DMS 273 (cell line): Measurements from ENCODE around the gene HAVCR2.

Experiments used
- DNase-seq: peaks from one replicate; lab custom pipeline; 2025; ENCODE audit not compliant: unreplicated experiment; lab: John Stamatoyannopoulos, UW

Gene HAVCR2

DNA sequence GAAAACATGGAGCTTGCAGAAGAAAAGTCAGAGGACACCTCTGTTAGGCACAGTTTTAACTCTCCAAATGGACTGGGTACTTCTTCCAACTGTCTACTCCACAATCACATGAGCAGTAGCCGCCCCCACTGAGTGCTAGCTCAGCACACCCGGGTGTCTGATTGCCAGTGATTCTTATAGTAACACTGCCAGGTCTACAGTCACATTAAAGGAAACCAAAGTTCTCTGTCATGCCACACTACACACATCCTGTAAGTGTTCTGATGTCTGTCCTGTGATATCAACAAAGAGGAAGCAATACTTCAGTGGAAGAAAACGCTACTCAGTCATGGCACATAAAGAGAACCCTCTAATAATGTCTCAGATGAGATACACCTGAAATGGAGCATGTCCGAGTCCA is at the start of gene HAVCR2:
Gene HAVCR2 (minus strand): TSS at position 69 of the 400 bp plus-strand sequence. CDS start 61 bp downstream, at position 8.
- no peak for DNase-seq

DNA sequence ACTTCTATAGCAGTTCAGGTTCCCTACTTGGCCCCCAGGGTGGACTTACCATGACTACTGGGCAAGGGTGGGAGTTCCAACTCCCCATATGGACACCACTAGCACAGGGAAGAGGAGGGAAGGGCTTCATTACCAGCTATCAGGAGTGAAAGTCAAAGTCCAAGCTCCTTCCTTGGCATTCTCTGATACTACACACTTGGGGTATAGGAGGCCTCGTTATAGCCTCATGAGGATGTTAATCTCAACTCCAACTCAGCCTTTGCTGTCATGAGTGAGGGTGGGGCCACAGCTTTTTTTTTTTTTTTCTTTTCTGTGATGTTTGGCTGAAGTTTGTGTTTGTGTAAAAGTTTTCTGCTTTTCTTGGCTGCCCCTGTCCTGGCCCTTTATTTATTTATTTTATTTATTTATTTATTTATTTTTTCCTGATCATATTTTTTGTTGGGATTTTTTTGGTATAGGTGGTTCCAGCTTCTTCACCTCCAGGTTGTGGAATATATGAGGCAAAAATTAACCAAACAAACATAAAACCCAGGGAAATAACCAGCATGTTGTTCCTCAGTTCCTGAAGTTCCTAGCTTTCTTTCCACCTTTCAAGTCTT is 48.5 kb upstream of the HAVCR2 start:
- no peak for DNase-seq

DNA sequence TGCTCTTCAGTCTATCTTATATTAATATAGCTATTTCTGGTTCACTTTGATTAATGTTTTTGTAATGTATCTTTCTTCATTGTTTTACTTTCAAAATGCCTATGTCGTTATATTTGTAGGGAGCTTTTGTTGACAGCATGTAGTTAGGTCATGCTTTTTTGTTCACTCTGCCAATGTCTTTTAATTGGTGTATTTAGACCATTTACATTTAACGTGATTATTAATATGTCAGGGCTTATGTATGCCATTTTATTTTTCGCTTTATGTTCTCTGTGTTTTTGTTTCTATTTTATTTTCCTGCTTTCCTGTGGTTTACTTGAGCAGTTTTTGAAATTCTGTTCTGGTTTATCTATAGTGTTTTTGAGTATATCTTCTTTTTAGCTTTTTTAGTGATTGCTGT is 46.5 kb upstream of the HAVCR2 start:
- DNase-seq, result no peak

DNA sequence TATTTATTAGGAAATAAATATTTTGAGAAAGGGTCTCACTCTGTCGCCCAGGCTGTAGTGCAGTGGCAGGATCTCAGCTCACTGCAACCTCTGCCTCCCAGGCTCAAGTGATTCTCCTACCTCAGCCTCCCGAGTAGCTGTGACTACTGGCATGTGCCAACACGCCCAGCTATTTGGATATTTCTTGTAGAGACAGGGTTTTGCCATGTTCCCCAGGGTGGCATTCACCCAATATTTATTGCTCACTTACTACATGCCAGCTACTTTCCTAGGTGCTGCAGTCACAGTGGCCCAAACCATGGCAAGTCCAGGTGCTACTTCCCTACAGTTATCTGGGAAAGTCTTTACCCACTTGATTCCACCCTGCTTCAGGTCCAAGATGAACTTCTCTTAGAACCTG is 42.2 kb upstream of the HAVCR2 start:
- DNase-seq, result no peak

DNA sequence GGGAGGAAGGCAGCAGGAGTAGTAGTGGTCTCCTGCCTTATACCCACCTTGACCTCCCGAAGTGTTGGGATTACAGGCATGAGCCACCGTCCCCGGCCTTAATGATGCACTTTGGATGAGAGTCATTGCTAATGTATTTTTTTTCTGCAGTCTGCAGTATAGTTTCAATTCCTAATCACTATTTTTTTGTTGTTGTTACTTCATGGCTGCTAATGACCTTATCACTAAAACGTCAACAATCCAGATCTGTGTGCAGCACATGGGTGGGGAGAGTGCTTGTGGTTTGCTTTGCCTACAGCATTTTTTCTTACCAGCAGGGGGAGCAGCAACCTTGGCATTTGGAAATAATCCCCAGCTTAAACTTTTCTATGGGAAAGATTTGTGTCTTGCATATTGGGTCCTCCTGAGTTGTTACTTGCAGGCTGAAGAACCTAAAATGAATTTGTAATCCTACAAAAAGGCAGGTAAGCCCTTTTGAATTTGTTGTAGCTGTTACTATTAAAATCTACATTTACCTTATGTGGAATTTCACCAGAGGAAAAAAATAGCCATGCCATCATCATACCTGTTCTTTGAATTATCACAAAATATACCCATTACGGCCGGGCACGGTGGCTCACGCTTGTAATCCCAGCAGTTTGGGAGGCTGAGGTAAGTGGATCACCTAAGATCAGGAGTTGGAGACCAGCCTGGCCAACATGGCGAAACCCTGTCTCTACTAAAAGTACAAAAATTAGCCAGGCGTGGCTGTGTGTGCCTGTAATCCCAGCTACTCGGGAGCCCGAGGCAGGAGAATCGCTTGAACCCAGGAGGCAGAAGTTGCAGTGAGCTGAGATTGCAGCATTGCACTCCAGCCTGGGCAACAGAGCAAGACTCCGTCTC is 40.1 kb upstream of the HAVCR2 start:
- DNase-seq, result peak; percentile 85

DNA sequence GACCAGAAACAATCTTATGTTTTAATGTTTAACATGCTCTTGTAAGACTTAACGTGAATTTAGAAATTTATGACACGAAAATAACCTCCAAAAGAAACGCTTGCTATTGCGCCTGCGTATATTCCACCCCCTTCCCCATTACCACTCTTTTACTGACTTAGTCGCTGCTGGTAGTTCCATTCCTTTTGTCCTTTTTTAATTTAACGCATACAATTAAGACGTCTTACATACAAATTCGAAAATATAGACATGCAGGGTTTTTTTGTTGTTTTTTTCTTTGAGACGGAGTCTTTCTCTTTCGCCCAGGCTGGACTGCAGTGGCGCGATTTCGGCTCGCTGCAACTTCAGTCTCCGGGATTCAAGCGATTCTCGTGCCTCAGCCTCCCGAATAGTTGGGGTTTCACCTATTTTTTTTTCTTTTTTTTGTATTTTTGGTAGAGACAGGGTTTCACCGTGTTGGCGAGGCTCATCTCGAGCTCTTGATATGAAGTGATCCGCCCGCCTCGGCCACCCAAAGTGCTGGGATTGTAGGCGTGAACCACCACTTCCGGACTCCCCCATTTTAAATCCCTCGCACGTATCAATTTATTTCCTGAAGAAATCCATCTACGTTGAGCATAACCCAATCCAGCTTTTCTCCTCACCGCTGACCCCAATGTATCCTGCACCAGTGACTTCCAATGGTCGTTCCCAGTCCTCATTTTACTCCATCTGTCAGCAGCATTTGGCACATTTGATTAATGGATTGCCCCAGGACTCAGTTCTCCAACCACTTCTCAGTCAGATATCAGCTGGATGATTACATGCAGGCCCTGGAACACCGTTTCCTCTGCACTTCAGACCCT is 34.5 kb upstream of the HAVCR2 start:
- peak; percentile 84 for DNase-seq

DNA sequence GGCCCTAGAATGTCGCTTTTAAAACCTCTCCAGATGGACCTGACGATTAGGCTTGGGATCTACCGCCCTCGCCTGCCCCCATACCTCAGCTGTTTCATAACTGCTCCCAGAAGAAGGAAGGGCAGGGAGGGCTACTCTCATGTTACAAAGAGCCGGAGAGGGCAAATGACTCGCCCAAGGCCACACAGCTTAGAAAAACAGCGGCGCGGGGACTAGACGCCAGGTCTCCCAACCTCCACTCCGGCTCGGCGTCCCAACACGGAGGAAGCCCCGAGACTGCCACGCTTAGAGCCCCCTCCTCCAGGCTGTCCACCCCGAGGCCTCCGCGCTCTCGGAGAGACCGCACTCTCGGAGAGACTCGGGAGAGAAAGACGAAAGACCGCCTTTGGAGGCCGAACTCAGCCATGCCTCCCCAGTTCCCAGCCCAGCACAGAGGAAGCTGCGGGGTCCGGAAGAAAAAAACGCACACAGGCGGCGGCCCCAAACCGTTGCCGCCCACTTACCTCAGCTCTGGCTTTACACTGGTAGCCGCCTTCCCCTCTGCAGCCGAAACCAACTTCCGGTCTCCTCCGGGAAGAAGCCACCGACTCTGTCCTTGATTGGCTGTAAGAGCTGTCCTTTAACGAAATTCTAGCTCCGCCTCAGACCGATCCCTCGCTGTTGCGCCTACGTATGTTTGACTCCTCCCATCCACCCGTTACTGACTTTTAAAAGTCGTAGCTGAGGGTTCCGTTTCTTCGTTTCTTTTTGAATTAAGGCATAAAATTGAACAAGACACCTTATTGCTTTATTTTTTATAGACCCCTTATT is 33.7 kb upstream of the HAVCR2 start, which contains the start of gene MED7:
Gene MED7 (minus strand): TSS at position 549 of the 810 bp plus-strand sequence. CDS start 3,434 bp downstream, outside the sequence.
- DNase-seq, result peak; percentile 99

DNA sequence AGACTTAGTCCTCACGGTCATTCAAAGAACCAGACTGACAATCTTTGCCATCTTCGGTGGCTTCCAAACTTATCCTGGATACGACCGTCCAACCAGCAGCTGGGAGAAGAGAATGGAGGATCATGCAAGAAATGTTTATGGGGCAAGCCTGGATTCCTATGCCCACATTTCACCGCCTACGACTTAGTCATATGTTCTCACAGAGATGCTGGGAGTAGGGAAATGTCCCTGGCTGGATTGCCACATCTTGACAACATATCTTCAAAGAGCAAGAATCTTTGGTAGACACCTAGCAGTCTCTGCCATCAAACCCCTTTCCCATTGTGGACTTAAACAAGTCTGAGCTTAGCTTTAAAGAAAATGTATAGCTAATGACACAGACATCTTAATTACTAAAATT is 28.8 kb upstream of the HAVCR2 start:
- DNase-seq, result no peak

DNA sequence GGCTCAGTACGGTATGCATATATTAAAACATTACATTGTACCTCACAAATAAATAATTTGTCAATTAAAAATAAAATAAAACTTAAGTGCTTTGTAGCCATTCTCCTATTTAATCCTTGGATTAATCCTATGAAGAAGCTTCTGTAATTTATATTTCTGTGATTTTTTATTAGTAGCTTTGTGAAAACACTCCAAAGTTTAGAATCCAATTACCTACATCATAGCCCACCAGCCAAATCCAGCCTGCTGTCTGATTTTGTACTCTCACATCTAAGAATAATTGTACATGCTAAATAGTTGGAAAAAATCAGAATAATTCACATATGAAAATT is 23.4 kb upstream of the HAVCR2 start:
- DNase-seq, result no peak

DNA sequence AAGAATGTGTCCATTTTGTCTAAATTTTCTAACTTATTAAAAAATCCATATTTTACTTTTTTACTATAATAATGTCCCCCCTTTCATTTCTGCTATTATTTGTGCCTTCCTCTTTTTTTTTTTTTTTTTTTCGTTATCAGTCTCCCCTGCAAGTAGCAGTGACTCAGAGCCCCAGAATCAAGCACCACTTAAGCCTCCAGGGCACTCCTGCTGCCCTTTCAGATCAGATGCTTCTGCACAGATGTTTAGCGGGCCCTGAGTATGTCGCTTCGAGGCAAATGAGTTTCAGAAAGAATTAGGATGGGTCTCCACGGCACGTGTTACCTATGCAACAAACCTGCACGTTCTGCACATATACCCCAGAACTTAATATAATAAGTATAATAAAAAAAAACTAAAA is 22.1 kb upstream of the HAVCR2 start:
- DNase-seq, result peak; percentile 5

DNA sequence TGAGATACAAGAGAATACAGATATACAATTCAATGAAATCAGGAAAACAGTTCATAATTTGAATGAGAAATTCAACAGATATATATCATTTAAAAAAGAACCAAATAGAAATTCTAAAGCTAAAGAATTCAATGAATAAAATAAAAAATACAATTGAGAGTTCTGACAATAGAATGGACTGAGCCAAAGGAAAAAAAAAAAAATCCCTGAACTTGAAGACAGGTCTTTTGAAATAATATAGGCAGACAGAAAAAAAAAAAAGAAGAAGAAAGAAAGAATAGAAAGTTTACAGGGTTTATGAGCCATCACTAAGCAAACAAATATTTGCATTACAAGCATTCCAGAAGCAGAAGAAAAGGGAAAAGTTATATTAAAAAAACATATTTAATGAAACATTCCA is 12.9 kb upstream of the HAVCR2 start:
- no peak for DNase-seq

DNA sequence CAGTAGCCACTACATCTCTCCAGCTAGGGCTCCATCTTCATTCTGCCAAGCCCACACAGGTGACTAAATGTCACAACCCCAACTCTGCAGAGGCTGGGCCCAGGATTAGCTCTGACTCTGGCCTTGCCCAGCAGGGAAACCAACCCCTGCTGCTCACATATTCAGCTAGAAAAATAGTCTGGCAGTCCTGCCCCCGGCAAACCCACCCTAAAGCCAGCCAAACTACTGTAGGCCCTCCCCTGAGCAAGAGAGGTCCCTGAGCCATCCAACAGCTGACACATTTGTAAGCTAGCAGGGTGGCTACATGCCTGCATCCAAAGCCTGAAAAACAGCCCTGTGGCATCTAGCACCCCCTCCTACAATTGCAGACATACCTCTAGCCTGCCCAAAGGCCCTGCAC is 11.3 kb upstream of the HAVCR2 start:
- no peak for DNase-seq

DNA sequence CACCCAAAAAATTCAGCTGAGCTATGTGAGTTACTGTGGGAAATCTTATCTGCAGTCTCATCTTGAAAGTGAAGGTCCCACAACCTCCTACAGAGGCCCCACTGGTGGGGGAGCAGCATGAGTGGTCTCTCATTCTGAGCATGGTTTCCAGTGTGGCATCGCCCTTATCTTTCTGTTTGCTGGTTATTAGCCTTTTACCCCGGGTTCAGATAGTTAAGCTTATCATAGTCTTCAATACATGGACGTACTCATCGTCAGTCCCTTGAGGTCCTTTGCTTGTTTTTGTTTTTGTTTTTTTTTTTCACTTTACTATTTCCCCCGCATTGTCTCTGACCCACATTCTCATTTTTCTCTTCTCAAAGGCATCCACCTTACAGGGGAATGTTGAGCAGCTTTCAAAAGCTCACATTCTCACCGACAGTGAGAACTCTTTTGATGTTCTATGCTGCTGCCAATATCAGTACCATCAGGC is 7.7 kb upstream of the HAVCR2 start:
- DNase-seq, result no peak

DNA sequence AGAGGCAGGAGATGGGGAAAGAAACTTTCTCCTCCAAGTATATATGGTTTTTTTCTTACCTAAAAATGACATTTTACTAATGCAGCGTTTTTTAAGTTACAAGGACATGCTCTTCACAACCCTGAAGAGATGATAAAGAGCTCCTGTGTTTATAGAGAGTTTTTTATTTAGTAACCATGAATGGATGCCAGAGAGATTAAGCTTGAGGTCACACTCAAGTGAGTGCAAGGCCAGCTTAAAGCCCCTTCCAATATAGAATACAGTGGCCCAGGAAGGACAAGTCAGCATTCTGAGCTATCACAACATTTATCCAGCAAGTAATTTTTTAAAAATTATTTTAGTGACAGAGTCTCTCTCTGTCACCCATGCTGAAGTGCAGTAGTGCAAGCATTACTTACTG is 6.7 kb upstream of the HAVCR2 start:
- DNase-seq, result no peak

DNA sequence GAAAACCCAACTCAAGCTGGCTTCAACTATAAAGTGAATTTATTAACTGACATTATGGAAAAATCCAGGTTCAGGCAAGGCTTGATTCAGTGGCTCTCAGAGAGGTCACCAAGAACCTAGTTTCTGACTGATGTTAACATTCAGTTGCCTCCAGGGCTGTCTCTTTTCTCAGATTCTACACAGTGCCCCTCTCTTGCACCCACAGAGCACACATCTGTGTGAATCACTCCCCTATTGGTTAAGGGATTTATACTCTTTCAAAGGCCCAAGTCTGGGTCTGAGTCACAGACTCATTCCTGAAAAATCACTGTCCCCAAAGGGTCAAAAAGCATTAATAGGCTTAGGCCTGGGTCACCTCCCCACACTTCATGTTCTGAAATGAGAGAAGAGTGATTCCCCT is 6.2 kb upstream of the HAVCR2 start:
- no peak for DNase-seq

DNA sequence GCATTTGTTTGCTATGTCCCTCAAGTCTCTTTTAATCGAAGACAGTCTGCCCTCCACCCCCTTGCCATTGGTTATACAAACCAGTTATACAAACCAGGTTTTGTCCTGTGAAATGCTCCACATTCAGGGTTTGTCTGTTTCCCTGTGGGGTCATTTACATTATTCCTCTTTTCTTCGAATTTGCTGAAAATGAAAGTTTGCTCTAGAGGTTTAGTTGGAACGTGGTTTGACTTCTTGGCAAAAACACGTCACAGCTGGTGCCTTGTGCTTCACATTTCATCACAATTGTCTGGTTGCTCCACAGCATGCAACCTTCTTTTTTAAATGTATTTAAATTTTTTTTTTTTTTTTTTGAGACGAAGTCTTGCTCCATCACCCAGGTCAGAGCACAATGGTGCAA is 4.2 kb upstream of the HAVCR2 start:
- DNase-seq, result no peak

DNA sequence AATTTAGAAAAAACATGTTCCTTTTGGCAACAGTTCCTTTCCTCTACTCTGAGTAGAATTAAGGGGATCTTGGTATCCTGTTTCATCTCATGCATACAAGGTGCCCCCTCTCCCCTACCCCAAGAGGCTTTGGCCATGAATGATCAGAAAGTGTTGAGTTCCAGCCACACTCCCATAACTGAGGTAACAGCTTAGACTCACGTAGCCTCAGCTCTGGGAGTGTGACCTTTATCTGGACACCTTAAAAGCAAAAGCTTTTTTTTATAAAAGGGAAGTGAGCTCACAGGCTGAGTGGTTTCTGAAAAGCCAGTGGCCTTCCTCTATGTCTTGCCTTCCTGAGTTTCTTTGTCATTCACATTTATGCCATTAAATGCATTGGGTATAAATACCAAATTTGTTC is 900 bp upstream of the HAVCR2 start:
- DNase-seq, result no peak

DNA sequence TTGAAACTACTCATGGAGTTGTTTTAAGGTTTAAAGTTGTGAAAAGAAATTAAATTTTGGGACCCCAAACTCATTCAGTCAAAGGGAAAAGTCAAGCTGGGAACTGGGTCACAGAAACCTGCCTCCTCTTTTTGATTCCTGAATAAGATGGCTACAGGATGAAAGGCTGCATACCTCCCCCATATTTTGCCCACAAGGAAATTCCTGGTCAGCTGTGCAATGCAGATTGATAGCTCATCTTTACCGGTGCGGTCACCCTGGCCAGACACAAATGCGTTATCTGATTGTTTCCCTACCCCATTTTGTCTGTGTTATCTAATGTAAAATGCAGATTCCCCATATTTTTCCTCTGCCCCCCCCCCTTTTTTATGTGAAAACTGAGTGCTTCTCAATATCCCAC is 1.3 kb downstream of the HAVCR2 start:
- DNase-seq, result no peak

DNA sequence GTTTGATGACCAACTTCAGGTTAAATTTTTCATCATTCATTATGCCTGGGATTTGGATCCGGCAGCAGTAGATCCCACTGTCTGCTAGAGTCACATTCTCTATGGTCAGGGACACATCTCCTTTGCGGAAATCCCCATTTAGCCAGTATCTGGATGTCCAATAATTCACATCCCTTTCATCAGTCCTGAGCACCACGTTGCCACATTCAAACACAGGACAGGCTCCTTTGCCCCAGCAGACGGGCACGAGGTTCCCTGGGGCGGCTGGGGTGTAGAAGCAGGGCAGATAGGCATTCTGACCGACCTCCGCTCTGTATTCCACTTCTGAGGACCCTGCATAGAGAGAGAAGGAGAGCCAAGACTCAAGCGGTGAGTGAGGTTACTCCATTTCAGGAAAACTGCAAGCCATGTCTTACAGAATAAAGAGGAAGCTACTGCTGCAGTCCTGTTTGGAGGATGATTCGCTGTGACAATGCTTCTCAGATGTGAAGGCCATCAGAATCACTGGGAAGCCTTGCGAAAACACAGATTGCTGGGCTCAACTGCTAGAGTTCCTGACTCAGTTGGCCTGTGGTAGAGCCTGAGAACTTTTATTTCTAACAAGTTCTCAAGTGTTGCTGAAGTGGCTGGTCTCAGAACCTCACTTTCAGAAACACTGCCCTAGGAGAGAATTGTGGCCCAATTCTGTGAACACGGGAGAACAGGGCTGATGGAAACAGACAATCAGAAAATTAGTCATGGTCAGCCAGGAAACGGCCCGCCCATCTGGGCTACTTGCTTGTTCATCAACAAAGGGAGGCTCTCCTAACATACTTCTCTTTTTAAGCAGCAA is 2.0 kb downstream of the HAVCR2 start:
- no peak for DNase-seq

DNA sequence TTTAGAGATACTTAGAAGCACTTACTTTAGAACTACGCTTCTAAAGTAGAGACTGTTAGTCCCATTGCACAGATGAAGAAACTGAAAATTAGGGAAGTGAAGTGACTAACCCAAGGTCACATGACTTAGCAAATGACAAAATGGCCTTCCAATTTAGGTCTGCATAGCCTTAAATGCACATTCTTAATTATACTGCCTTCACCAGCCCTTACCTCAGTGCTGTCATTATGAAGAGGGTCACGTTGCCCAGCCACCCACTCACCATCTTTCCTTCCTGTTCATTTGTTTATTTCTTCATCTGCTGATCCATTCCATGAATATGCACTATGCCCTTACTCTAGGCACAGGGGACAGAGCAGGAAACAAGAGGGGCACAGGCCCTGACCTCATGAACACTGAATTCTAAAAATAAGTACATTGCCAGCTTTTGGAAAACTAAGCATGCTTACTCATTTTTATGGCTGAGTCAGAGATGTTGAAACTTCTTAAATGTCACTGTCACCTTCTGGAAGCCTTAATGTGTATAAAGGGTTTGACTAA is 8.6 kb downstream of the HAVCR2 start:
- peak; percentile 6 for DNase-seq
